IPS DF 4.7 (cell line): ENCODE results near the gene CHERP.
"Not testable (repeated sequence)": the region's sequence is repeated elsewhere in the genome, so short reads cannot be mapped to it uniquely, and the experiment has no call there.

ENCODE experiments used
- DNase-seq: peaks from one replicate; pipeline ENCODE4 v3.0.0-alpha.2; 2013; ENCODE audit warnings: low spot score; ENCODE audit errors: extremely low read depth

CHERP gene

DNA sequence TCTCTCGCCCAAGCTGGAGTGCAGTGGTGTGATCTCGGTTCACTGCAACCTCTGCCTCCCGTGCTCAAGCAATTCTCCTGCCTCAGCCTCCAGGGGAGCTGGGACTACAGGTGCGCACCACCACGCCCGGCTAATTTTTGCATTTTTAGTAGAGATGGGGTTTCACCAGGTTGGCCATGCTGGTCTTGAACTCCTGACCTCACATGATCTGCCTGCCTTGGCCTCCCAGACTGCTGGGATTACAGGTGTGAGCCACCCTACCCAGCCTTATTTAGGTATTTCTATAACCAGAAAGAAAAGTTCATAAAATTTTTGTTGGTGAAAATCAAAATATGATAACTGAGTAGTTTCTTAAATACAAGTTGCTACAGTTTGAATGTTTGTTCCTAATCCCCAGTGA lies 1.5 kb upstream of the CHERP start:
- DNase-seq, result not testable (repeated sequence)

DNA sequence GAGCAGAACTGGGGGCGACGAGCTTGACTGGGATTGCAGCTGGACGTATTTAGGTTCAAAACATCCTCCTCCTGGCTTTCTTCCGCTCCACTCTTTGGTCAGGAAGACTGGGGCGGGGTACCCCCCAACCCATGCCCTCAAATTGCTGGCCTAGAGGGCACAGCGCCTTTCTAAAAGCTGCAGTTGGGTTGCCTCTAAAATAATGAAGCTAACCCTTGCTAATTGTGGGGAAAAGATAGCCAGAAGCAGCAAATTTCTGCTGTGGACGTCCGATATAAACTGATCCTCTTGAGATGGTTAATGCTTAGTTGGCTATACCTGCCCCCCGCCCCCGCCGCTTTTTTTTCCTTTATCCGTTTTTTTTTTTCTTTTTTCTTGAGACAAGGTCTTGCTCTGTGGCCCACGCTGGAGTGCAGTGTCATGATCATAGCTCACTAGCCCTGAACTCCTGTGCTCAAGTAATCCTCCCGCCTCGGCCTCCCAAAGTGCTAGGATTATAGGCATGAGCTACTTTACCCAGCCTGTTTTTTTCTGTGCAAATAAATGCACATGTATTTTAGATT lies 754 bp upstream of the CHERP start:
- DNase-seq, result no peak

DNA sequence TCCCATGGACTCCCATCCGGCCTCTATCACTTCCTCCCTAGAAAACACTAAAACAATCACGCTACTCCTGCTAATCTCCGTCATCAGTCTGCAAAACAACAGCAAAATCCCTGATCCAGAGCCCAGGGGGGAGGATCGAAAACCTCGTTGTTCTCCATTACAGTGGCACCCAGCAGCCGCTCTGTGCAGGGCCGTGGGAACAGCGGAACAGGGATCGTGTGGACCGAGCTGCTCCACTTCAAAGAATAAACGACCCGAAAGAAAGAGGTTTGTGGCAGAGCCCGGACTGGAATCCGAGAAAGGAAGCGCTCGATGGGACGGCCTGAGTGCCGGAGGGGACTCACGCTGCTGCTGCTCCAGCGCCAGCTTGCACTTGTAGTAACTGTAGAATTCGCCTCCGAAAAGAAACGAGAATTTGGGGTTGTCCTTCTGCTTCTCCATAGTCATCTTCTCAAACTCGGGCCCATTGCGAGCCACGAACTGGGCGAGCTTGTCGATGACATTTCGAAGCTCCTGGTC lies 652 bp downstream of the CHERP start:
- DNase-seq, result no peak

DNA sequence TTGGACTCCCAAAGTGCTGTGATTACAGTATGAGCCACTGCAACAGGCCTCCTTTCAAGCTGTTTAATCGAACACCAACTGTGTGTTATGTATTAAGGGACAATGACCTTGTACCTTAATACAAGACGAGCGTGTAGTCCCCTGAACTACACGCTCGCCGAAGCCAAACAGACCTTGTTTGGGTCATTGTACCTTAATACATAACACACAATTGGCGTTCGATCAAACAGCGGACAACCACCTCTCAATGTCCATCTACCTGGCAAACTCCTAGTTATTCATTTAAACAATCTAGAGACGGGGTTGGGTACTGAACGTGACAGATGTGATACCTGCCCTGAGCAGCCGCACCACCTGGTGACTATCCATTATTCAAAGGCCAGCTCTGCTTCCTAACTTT lies 1.3 kb downstream of the CHERP start:
- no peak for DNase-seq

DNA sequence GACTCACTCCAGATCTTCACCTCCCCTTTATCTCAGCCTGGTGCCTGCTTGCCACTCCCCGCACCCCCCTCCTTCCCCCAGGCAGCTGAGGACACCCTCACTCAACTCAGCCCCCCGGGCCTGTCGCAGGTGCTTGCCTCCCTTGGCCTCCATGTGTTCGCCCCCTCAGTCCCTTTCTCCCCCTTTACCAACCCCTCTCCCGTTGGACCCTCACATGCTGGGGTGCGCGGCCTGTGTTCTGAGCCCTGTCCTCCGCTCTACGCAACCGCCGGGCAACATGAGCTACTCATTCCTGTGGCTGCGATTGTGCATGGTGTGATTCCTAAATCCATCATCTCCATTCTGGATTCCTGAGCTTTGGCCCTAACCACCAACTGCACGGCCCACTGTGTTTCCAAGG lies 5.1 kb downstream of the CHERP start:
- DNase-seq, result no peak

DNA sequence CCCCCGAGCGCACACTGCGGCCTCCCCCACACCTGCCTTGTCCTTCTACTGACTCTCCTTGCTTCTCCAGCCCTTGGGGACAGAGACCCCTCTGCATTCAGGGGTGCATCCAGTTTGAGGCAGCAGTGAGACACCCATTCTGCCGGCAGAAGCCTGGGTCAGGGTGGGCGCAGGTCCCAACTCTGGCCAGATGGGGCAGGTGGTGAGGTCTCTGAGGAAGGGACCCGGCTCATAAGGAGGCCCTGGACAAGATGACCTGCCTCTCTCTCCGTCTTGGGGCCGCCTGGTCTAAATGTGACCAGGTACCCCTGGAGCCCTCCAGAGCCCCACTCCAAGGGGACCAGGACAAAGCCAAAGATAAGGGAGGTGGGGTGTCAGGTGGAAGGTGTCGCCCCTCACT lies 6.1 kb downstream of the CHERP start:
- no peak for DNase-seq

DNA sequence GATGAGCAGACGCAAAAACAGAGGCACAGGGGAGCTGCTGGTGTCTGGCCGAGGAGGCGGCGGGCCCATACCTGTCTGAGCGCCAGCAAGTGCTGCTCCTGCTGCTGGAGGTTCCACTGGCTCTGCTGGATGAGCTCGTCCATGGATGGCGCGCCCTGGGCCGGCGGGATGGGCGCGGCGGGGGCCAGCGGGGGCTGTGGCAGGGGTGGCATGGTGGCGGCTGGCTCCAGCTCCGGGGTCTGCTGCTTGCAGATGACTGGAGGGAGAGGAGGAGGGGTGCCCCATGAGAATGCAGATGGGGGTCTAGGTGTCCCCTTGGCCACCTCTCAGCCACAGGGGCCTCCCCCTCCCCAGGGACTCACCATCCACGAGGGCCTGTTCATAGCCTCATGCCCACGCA lies 6.9 kb downstream of the CHERP start:
- no peak for DNase-seq

DNA sequence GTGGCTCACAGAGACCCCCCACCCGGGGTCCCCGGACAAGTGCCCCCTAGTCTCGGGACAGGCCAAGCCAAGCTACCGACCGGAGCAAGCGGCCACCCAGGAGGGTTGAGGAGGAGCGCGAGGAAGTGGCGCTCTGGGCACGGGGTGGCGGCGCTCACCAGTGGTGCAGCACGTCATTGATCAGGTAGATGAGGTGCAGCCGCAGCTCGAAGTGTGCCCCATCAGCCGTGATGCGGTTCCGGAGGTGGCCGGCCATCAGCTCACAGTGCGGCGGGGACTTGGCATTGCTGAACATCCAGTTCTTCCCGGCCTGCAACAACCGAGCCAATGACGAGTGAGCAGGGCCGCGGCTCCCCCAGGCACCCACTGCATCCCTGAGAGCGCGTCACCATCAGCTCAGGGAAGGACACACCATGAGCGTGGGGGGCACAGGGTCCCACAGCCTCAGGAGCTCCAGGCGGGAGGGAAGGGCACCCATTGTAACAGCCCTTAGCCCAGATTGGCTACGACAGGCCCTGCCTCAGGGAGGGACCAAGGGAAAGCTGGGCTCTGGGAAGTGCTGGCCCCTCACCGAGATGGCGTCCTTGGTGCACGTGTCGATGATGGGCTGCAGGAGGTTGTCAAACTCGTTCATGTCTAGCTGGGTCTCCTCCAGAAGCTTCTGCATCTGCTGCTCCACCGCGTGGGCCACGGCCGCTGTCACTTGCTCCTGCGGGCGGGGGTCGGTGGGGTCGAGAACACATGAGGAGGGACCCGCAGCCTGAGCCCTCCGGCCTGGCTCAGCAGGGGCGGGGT lies 9.6 kb downstream of the CHERP start:
- DNase-seq, result no peak

DNA sequence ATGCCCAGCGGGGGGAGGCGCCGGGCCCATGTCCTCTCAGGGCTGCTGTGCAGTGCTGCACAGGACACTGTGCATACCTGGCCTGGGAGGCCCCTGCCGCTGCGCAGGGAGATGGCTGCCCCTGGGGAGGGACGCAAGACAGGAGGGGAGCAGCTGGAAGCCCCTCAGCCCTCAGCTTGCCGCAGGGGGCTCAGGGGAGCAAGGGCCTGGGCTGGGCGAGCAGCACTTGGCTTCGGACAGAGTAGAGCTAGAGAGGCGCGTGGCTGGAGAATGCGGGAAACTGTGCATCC lies 10.9 kb downstream of the CHERP start:
- DNase-seq, result no peak

DNA sequence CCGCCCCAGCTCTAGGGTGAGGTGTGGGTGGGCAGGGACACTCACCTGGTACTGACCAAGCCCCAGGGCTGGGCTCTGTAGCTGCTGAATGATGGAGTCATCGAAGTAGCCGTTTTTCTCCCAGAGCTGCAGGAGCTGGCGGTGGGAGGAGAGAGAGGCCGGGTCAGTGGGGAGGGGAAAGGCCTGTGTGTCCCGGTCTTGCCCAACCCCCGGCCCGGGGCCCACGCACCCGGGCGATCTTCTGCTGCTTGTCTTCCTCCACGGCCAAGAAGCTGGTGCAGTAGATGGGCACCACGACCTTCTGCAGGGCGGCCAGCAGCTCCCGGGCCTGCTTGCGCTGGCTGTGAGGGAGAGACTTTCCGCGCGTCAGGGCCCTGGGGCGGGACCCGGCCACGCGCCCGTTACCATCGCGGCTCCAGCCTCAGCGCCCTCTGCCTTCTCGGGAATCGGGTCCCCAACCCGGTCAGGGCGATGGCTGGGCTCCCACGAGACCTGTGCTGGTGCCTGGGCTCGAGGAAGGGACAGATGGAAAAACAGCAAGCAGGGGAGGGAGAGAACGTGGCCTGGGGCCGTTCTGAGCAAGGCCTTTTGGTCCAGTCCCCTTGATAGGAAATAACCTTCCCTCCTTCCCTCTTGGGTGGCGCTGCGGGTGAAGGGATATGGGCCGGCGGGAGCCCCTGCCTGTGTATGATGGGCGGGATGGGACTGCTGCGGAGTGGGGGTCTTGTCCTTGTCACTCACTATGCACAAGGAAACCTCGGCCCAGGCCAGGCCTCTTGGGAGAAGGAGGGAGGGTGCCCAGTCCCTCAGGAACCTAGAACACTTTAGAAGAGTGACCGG lies 11.5 kb downstream of the CHERP start:
- no peak for DNase-seq

DNA sequence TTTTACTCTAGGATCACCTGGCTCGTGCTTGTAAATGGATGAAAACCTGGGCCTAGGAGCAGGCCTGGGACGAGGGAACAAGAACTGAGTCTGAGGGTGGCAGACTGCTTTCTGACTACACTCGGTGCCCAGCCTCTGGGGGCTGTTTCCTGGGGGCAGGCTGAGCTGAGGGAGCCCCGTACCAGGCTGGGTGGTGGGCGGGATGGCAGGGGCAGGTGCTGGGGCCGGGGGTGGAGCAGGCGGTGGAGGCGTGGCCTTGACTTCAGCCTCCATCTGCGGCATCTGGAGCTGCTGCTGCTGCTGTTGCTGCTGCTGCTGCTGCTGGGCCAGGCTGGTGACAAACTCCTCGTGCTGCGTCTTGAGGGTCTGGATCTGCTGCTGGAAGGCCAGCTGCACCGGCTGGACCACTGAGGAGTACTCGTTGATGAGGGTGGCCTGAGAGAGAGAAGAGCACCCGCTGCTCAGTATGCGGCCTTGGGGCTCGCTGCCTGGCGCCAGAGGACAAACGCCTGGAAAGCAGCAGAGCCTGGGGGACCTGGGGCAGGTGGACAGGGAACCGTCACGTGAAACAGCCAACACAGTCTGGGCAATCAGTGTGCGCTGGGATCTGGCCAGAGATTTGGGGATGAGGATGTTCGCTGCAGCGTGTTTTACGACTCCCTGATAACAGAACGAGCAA lies 12.6 kb downstream of the CHERP start:
- no peak for DNase-seq

DNA sequence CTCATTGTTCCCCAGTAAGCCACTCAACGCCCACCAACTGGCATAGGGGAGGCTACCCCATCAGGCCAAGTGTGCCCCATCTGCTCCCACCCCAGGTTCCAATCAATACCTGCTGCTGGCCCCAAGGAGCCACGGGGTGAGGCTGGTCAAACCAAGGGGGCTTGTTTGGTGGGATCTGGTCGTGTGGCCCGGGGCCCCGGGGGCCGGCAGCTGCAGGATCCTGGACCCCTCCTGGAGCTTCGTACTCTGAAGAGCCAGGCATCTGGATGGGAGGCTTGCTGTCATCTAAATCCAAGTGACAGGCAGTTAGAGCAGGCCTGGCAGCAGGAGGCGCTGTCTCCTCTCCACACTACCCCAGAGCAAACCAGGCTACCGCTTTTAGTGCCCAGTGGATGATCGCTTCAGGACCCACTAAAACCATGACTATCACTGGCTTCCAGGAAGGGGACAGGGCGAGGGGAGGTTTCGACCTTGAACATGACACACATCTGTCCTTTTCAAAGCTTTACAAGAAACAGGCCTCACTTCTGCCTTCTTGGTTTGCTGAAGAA lies 14.2 kb downstream of the CHERP start:
- DNase-seq, result no peak

DNA sequence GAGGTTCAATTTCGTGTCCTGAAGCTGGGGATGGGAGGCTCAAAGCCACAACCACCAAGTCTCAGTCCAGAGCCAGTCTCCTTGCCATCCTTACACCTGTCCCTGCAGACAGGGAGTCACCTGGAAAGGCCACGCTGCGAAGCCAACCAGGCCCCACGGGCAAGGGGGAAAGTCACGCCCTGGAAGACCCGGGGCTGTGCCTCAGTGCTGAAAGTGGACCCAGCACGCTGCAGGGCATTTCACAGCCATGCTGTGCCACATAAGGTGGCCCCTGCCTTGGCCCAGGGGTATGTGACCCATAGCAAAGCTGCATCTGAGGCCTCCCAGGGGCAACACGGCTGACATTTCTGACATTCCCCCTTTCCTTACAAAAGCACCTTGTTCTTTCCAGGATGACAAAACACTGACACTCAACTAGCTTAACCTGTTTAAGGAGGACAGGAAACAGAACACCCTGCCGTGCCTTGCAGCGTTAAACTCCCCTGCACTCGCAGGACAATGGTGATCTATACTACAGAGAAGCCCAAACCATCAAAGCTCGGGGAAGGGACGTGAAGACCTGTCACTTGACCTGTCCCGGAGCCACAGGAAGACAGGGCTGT lies 14.8 kb downstream of the CHERP start:
- DNase-seq, result no peak

DNA sequence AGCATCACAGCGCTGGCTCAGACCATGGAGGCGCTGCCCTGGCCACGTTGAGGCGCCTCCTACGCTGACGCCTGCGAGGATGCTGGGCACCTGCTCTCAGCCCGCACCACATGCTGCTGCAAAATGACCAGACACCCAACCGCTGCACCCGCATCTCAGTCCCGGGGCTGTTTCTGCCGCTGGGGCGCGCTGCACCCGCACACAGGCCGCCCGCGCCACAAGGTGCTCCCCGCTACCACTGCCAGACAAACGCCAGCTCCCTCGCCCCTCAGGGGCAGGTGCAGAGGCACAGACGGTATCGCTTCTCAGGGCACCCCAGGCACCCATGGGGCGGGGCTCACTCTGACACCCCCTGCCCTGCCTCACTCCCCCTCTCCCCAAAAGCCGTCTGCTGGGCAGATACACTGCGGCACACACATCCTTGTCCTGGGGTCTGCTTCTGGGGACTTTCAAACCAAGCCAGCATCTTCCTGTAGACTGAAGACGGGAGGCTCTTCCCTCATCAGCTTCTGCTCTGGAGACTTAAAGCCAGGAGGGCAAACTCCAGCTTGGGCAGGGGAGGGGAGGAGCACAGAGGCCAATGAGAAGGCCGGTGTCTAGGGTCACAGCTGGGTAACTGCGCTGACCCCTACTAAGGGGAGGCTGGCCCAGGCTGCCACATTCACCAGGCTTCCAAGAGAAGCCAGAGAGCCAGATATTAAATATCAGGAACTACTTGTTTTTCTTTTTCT lies 16.3 kb downstream of the CHERP start:
- no peak for DNase-seq

DNA sequence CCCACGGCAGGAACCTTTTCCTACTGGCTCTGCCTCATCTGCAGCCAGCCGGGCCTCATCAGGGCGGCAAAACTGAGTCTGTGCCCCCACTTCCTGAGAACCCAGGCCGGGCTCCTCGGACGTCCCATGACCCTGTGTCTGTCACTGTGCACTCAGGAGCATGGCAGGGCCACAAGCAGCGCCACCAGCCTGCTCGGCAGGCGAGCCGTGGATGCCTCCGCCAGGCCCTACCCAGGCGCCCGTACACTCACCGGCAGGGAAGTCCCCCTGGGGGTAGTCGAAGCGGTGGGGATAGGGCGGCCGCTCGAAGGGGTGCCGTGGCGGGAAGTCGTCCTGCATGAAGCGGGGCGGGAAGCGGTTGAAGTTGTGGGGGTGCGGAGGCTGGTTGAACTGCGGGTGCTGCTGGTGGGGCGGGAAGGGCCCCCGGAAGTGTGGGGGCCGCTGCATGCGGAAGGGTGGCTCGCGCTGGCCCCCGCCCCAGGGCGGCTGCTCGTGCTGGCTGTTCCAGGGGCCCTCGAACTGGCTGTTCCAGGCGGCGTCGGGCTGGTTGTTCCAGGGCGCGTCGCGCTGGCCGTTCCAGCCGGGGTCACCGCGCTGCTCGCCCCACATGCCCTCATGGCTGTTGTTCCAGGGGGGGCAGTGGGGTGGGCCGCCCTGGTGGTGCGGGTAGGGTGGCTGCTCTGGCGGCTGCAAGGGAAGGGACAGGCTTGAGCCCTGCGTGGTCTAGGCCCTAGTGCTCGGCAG lies 17.1 kb downstream of the CHERP start:
- no peak for DNase-seq

DNA sequence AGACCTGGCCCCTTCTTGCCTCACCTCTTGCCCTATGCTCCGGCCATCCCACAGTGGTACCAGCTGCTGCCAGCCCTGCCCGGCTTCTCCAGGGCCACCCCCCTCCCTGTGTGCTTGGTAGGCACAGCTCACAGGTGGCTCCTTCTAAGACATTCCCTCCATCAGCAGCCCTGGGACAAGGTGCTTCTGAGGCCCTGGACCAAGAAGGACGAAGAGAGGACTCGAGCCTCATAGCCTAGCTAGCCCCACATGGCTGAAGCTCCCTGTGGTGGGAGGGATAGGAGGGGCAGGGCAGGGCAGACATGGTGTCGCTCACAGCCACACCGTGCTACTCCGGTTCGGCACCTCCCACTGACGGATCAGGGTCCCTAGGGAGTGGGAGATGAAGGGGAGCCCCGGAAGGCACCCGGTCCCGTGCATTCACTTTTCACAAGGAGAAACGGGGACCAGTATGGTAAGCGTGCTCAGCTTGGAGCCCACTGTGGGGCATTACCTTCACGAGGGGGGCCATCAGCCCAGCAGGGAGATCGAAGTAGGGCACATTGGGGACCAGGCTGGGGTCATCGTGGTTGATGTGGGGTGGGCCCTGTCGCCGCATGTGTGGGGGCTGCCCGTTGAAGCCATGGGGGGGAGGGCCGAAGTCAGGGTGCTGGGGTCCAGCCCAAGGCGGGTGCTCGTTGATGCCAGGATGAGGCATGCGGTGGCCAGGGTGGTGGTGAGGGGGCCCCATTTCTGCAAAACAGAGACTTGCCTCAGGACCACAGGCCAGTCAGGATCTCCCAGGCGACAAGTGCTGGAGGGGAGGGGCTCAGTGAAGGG lies 19.5 kb downstream of the CHERP start:
- no peak for DNase-seq

DNA sequence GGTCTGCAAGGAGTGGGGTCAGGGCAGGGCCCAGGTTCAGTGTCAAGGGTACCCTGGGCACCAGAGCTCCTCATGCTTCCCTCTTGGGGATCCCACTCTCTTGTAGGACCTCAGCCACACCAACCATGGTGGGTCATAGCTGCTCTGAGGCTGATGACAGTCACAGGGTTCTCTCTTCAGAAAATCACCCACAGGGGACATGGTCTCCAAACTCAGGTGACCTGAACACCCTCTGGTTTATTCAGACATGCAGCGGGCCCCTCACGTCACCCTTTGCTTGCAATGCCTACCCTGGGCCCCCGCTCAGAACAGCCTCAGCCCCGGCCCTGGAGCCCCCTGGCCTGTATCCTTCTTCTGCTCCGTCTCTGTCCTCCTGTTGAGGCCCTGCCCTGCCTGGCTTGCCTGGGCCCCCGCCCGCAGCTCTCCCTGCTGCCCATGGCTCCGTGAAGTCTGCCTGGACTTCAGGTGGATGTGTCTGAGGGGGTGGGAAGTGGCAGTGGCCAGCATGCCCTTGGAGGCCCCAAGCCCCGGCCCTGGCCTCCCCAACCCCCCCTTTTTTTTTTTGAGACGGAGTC lies 20.4 kb downstream of the CHERP start:
- DNase-seq, result no peak

DNA sequence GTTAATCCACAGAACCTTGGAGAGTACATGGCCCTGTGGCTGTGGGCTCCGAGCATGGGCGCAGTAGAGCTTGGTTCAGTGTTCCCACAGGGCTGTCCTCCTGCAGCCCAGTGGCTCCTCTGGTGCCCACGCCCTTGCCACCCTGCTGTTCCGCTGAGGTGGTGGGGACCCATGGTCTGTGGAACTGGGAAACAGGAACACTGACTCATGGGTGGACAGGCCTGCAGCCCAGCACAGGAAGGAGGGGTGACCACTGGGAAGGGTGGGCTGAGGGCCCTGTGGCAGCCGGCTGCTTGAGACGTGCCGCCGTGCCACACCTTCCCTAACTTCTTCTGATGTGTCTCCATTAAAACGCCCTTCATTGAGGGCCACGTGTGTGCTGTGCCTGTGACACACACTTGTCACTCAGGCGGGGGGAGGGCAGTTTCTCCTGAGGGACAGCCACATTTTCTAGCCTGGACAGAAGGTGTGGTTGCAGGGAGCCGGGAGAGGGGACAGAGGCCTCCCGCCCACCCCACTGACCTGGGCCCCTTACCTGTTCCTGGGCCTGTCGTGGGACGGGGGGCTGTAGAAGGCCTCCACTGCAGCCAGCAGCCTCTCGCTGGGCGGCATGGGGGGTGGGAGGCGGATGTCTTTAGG lies 21.1 kb downstream of the CHERP start:
- DNase-seq, result no peak
